Measurements from ENCODE around the gene SDHA. TPM values are rescaled to one million over a fixed set of nuclear protein-coding genes. Genes with fewer than 3 reads are reported as not detected.
A peak's percentile ranks its signal among the peaks of the same experiment; 100 is the strongest.
"Not testable (repeated sequence)": the region's sequence is repeated elsewhere in the genome, so short reads cannot be mapped to it uniquely, and the experiment has no call there.

Gene SDHA
- total and polyA plus RNA-seq, 2 experiments from 2014 or later: 71.5 to 99.2 TPM

DNA sequence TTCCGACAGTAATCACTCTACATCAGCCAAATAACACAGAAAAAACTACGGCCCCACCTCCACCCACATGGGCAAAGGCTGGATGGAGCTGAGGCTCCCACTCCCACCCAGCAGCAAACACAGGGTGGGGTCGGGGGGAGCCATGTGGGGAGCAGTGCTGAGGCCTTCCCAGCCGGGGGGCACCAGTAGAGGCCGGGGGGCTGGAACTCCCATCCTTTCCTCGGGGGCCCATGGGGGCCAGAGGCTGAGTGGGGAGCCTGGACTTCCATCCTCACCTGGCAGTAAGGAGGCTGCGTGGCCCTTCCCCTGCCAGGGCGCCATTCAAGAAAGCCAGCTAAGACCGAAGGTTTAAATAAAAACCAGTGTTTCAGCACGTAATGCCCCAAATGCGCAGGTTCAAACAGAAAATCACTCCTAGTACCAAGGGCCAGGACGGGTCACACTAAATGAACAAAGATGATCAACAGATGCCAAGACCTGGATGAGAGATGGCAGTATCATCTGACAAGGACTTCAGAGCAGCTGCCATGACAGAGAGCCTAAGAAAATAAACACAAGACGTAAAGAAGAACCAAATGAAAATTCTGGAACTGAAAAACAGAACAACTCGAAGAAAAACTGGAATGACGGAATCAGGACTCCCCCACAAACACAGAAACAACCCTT is 9.5 kb upstream of the SDHA start:
- H2AFZ ChIP-seq: no peak overlapping the region
- in situ Hi-C loops (cut with MboI): no loop called here
- WGBS, 2 experiments (ENCODE audit: low coverage in 1 of 2, low lambda C conversion rate in 2 of 2, missing lambda C conversion rate in 2 of 2): 73 to 76% methylated on average over 15 of the region's 15 CpGs
- no peaks in the 10 kb centered on the region for H3K27me3 ChIP-seq (replicated peaks; ENCODE audit: insufficient read depth)
- no peak overlapping the region for H3K27ac ChIP-seq
- H3K4me3 ChIP-seq: no peak overlapping the region
- TF ChIP-seq EZH2 (IDR thresholded peaks at IDR 0.05; ENCODE audit: insufficient read depth, poor library complexity, severe bottlenecking) (no peak), EZH2phosphoT487 (IDR thresholded peaks at IDR 0.05; ENCODE audit: insufficient read depth, low read depth) (no peak)
- H3K36me3 ChIP-seq (ENCODE audit: low read depth): peaks cover 11% of the 10 kb centered on the region; the same call in 1 of the 2 replicates
- no peak overlapping the region for H3K4me2 ChIP-seq (ENCODE audit: unreplicated experiment)
- no peaks in the 10 kb centered on the region for H3K4me1 ChIP-seq (ENCODE audit: insufficient read depth)
- H4K20me1 ChIP-seq (ENCODE audit: insufficient read depth): peaks cover 10% of the 10 kb centered on the region; the same call in 1 of the 2 replicates
- H3K9me3 ChIP-seq (ENCODE audit: low read depth): no peaks in the 10 kb centered on the region
- no peaks in the 10 kb centered on the region for H3F3A ChIP-seq (ENCODE audit: insufficient read depth)
- peaks cover 62% of the 10 kb centered on the region for H3K79me2 ChIP-seq (ENCODE audit: insufficient read depth)
- H3K9me2 ChIP-seq (ENCODE audit: insufficient read depth): no peaks in the 10 kb centered on the region
- no peak for DNase-seq
- no peak overlapping the region for H3K9ac ChIP-seq

DNA sequence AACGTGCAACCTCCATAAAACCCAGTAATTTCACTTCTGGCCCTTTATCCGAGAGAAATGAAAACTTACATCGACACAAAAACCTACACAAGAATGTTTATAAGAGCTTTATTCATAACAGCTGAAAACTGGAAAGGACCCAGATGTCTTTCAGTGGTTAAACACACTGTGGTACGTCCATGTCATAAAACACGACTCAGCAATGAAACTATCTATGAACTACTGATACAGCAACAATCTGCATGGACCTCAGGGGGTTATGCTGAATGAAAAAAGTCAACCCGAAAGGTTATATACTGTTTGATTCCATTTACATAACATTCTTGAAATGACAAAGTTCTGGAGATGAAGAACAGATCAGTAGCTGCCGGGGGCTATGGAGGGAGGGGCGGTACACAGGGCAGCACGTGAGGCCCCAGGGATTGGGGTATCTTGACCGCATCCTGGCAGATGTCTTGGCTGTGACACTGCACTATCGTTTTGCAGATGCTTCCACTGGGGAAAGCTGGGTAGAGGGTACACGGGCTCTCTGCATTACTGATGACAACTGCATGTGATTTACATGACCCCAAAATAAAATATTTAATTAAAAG is 4.2 kb upstream of the SDHA start:
- no peak for DNase-seq
- Histone ChIP-seq H4K20me1 (ENCODE audit: insufficient read depth) (0 out of 2 replicates have a peak, but pooled peaks cover 4% of the 10 kb centered on the region), H3K9me3 (ENCODE audit: low read depth) (no peaks in the 10 kb centered on the region), H2AFZ (no peak overlapping the region), H3K27me3 (replicated peaks; ENCODE audit: insufficient read depth) (no peaks in the 10 kb centered on the region), H3K4me2 (ENCODE audit: unreplicated experiment) (no peak overlapping the region), H3F3A (ENCODE audit: insufficient read depth) (peaks cover 11% of the 10 kb centered on the region; the same call in 1 of the 2 replicates), H3K4me1 (ENCODE audit: insufficient read depth) (peaks cover 8% of the 10 kb centered on the region), H3K36me3 (ENCODE audit: low read depth) (no peaks in the 10 kb centered on the region), H3K9me2 (ENCODE audit: insufficient read depth) (no peaks in the 10 kb centered on the region), H3K9ac (no peak overlapping the region), H3K79me2 (ENCODE audit: insufficient read depth) (peaks cover 51% of the 10 kb centered on the region), H3K27ac (no peak overlapping the region), H3K4me3 (no peak overlapping the region)
- in situ Hi-C loops (cut with MboI): no loop called here
- TF ChIP-seq EZH2 (IDR thresholded peaks at IDR 0.05; ENCODE audit: insufficient read depth, poor library complexity, severe bottlenecking) (no peak), EZH2phosphoT487 (IDR thresholded peaks at IDR 0.05; ENCODE audit: insufficient read depth, low read depth) (no peak)
- 91% methylated on average over 12 of the region's 12 CpGs for whole genome bisulfite sequencing, 2 experiments (ENCODE audit: low coverage in 1 of 2, low lambda C conversion rate in 2 of 2, missing lambda C conversion rate in 2 of 2)

GRCh38 chr5:215256-215655 is 2.9 kb upstream of the SDHA start:
- Histone ChIP-seq H3K4me3 (peak overlapping the region; percentile 59), H3K4me1 (ENCODE audit: insufficient read depth) (peaks cover 12% of the 10 kb centered on the region), H3K27ac (peak overlapping the region; percentile 79), H3K79me2 (ENCODE audit: insufficient read depth) (peaks cover 55% of the 10 kb centered on the region), H3F3A (ENCODE audit: insufficient read depth) (peaks cover 15% of the 10 kb centered on the region; the same call in 1 of the 2 replicates), H3K4me2 (ENCODE audit: unreplicated experiment) (peak overlapping the region; percentile 85), H3K9ac (peak overlapping the region; percentile 47)
- in situ Hi-C loops (cut with MboI); H3K36me3 ChIP-seq (ENCODE audit: low read depth); H3K9me3 ChIP-seq (ENCODE audit: low read depth); H3K27me3 ChIP-seq (replicated peaks; ENCODE audit: insufficient read depth); H2AFZ ChIP-seq; H4K20me1 ChIP-seq (ENCODE audit: insufficient read depth); H3K9me2 ChIP-seq (ENCODE audit: insufficient read depth): not testable (repeated sequence)
- DNase-seq: peak; percentile 65
- 20 to 29% methylated on average over 2 of the region's 2 CpGs for WGBS, 2 experiments (ENCODE audit: low coverage in 1 of 2, low lambda C conversion rate in 2 of 2, missing lambda C conversion rate in 2 of 2)

GRCh38 chr5:216076-216475 is 2.0 kb upstream of the SDHA start:
- H3K4me2 ChIP-seq (ENCODE audit: unreplicated experiment); DNase-seq; H3K4me3 ChIP-seq; H3K9ac ChIP-seq; H3K9me3 ChIP-seq (ENCODE audit: low read depth); H3K36me3 ChIP-seq (ENCODE audit: low read depth); H3K9me2 ChIP-seq (ENCODE audit: insufficient read depth); H3K27me3 ChIP-seq (replicated peaks; ENCODE audit: insufficient read depth); H2AFZ ChIP-seq; H3K27ac ChIP-seq; in situ Hi-C loops (cut with MboI); H4K20me1 ChIP-seq (ENCODE audit: insufficient read depth): not testable (repeated sequence)
- peaks cover 15% of the 10 kb centered on the region; the same call in 1 of the 2 replicates for H3F3A ChIP-seq (ENCODE audit: insufficient read depth)
- H3K79me2 ChIP-seq (ENCODE audit: insufficient read depth): peaks cover 61% of the 10 kb centered on the region
- H3K4me1 ChIP-seq (ENCODE audit: insufficient read depth): peaks cover 16% of the 10 kb centered on the region
- WGBS, 2 experiments (ENCODE audit: low coverage in 1 of 2, low lambda C conversion rate in 2 of 2, missing lambda C conversion rate in 2 of 2): 96% methylated on average over 8 to 10 of the region's 10 CpGs
